Transverse colon (tissue), 3 donors: ENCODE data around the gene PLAU.

Experiments used
- CTCF ChIP-seq, 5 experiments: fragments of 200-600 bp in 3 of 5; fragments of 450-650 bp in 2 of 5; sonication (generic) in 3 of 5; IDR thresholded peaks; 1 replicate in 2 of 5; 2 replicates in 3 of 5; pipeline ENCODE4 v1.5.1; 2016 to 2017; ENCODE audit warnings: antibody characterized with exemption in 5 of 5, inconsistent platforms in 3 of 5, mild to moderate bottlenecking in 2 of 5, moderate library complexity in 1 of 5
- POLR2A ChIP-seq: fragments of 450-650 bp; IDR thresholded peaks from one replicate; pipeline ENCODE4 v1.6.1; 2016; ENCODE audit warnings: antibody characterized with exemption, mild to moderate bottlenecking, moderate library complexity

- no peak for TF ChIP-seq POLR2A
- no peak for TF ChIP-seq CTCF (IDR thresholded peaks at IDR 0.05)
Observed at GRCh38 chr10:73911553-73912004, 647 bp downstream of the PLAU start.
